Bronchial epithelial cell (primary cell): Measurements from ENCODE around the gene FCER1G. TPM values are rescaled to one million over a fixed set of nuclear protein-coding genes. Genes with fewer than 3 reads are reported as not detected.
A peak's percentile ranks its signal among the peaks of the same experiment; 100 is the strongest.

Experiments used
- DNase-seq: peaks from one replicate; pipeline ENCODE4 v3.0.0-alpha.2; 2010; ENCODE audit warnings: low read depth
- FAIRE-seq: peaks from 2 replicates; lab custom pipeline; 2011; peaks lifted over from hg19 to GRCh38; lab: Jason Lieb, UNC
- H3K27me3 ChIP-seq: 2 replicates; pipeline ENCODE4 v1.5.1; 2011; ENCODE audit warnings: low read length; ENCODE audit not compliant: control insufficient read depth, insufficient read depth
- H3K36me3 ChIP-seq: 2 replicates; pipeline ENCODE4 v1.5.1; 2011; ENCODE audit warnings: low read length; ENCODE audit not compliant: control insufficient read depth, insufficient read depth
- H3K4me3 ChIP-seq: 2 replicates; pipeline ENCODE4 v1.5.1; 2011; ENCODE audit warnings: mild to moderate bottlenecking, low read depth, low read length, control low read depth
- CTCF ChIP-seq: IDR thresholded peaks from 2 replicates; pipeline ENCODE4 v1.5.1; 2011; ENCODE audit warnings: mild to moderate bottlenecking, moderate library complexity, low read length, control low read depth, inconsistent platforms; ENCODE audit not compliant: insufficient read depth, severe bottlenecking
- total RNA-seq: library from RNA; depleted of rRNA; stranded (reverse); fragments of >200 nt; gene quantifications from 2 replicates; pipeline ENCODE4 v1.2.1, GENCODE V29; 2014

The FCER1G gene
- total RNA-seq, 1 donor from 2014 or later: 0.26 TPM

- Histone ChIP-seq H3K36me3 (peaks cover 1% of the 10 kb centered on the region), H3K27me3 (no peaks in the 10 kb centered on the region), H3K4me3 (no peak within 1 kb of the TSS)
- no peak for FAIRE-seq
- no peak for DNase-seq
- no peak for TF ChIP-seq CTCF
Observed at GRCh38 chr1:161198897-161199431, 16.1 kb upstream of the FCER1G start, which contains the start of gene ADAMTS4. ADAMTS4 (minus strand) TSS chr1:161199054; CDS start chr1:161198627, 427 bp downstream.

- no peak for FAIRE-seq
- no peak for TF ChIP-seq CTCF
- Histone ChIP-seq H3K27me3 (no peaks in the 10 kb centered on the region), H3K4me3 (no peak overlapping the region), H3K36me3 (peaks cover 3% of the 10 kb centered on the region)
- DNase-seq: no peak
Observed at GRCh38 chr1:161199506-161200139, 15.5 kb upstream of the FCER1G start.

GRCh38 chr1:161200421-161200991 lies 14.6 kb upstream of the FCER1G start:
- peaks cover 3% of the 10 kb centered on the region for H3K36me3 ChIP-seq
- no peaks in the 10 kb centered on the region for H3K27me3 ChIP-seq
- H3K4me3 ChIP-seq: no peak overlapping the region
- DNase-seq (no peak), FAIRE-seq (no peak)
- TF ChIP-seq CTCF: no peak

- no peaks in the 10 kb centered on the region for H3K27me3 ChIP-seq
- peaks cover 3% of the 10 kb centered on the region for H3K36me3 ChIP-seq
- no peak overlapping the region for H3K4me3 ChIP-seq
- FAIRE-seq (no peak), DNase-seq (no peak)
- TF ChIP-seq CTCF: no peak
Observed at GRCh38 chr1:161200992-161201835, 13.9 kb upstream of the FCER1G start.

- H3K36me3 ChIP-seq: peaks cover 10% of the 10 kb centered on the region
- FAIRE-seq (peak; percentile 64), DNase-seq (peak; percentile 97)
- peak; percentile 26 for TF ChIP-seq CTCF
- peak within 1 kb of the TSS; percentile 71 for H3K4me3 ChIP-seq
- H3K27me3 ChIP-seq: no peaks in the 10 kb centered on the region
Observed at GRCh38 chr1:161201836-161202712, 13.0 kb upstream of the FCER1G start, which contains the start of gene NDUFS2. NDUFS2 (plus strand) TSS chr1:161202367; CDS start chr1:161202386, 19 bp downstream.
